Measurements from ENCODE around the gene SLC2A10.

Gene SLC2A10

GRCh38 chr20:46765506-46766120 is 56.2 kb downstream of the SLC2A10 start:
- TF ChIP-seq CTCF (IDR thresholded peaks at IDR 0.05; ENCODE audit: low read depth, low read length) = no peak
- H3K4me3 ChIP-seq (ENCODE audit: low read depth, low read length) = no peak overlapping the region

GRCh38 chr20:46767127-46767761 is 57.8 kb downstream of the SLC2A10 start:
- peak; percentile 64 for TF ChIP-seq CTCF (IDR thresholded peaks at IDR 0.05; ENCODE audit: low read depth, low read length)
- H3K4me3 ChIP-seq (ENCODE audit: low read depth, low read length) = no peak overlapping the region

GRCh38 chr20:46770330-46771194 is 61.1 kb downstream of the SLC2A10 start:
- H3K4me3 ChIP-seq (ENCODE audit: low read depth, low read length) = no peak overlapping the region
- no peak for TF ChIP-seq CTCF (IDR thresholded peaks at IDR 0.05; ENCODE audit: low read depth, low read length)

- TF ChIP-seq CTCF (IDR thresholded peaks at IDR 0.05; ENCODE audit: low read depth, low read length) = no peak
- H3K4me3 ChIP-seq (ENCODE audit: low read depth, low read length) = no peak overlapping the region
These were observed 61.7 kb downstream of the SLC2A10 start for GRCh38 chr20:46771195-46771588.

GRCh38 chr20:46772901-46773300 is 63.5 kb downstream of the SLC2A10 start:
- no peak overlapping the region for H3K4me3 ChIP-seq (ENCODE audit: low read depth, low read length)
- no peak for TF ChIP-seq CTCF (IDR thresholded peaks at IDR 0.05; ENCODE audit: low read depth, low read length)

- no peak for TF ChIP-seq CTCF (IDR thresholded peaks at IDR 0.05; ENCODE audit: low read depth, low read length)
- no peak overlapping the region for H3K4me3 ChIP-seq (ENCODE audit: low read depth, low read length)
These were observed 64.2 kb downstream of the SLC2A10 start for GRCh38 chr20:46773680-46774079.

- no peak overlapping the region for H3K4me3 ChIP-seq (ENCODE audit: low read depth, low read length)
- TF ChIP-seq CTCF (IDR thresholded peaks at IDR 0.05; ENCODE audit: low read depth, low read length) = no peak
These were observed 64.8 kb downstream of the SLC2A10 start for GRCh38 chr20:46774236-46774635.

Data from WI38 (cell line).